HPDE6-E6E7 (cell line): ENCODE measurements around the gene LSM7.

Experiments used
- DNase-seq: peaks from one replicate; pipeline ENCODE4 v3.0.0; 2011; ENCODE audit warnings: missing footprints; ENCODE audit errors: extremely low spot score

The LSM7 gene

GRCh38 chr19:2328401-2329148 lies at the start of gene LSM7, which contains the start of gene SPPL2B:
TSS of gene LSM7 (minus strand) at chr19:2328586. CDS start at chr19:2328566, 20 bp downstream.
TSS of gene SPPL2B (plus strand) at chr19:2328684. CDS start at chr19:2328710, 26 bp downstream.
- peak; percentile 95 for DNase-seq

GRCh38 chr19:2376784-2377519 lies 48.6 kb upstream of the LSM7 start:
- no peak for DNase-seq

GRCh38 chr19:2375353-2376121 lies 47.2 kb upstream of the LSM7 start:
- no peak for DNase-seq

- no peak for DNase-seq
Observed at GRCh38 chr19:2374808-2375207, 46.4 kb upstream of the LSM7 start.

- no peak for DNase-seq
Observed at GRCh38 chr19:2372076-2372612, 43.8 kb upstream of the LSM7 start.

GRCh38 chr19:2371656-2372055 lies 43.3 kb upstream of the LSM7 start:
- DNase-seq = no peak

GRCh38 chr19:2365201-2365970 lies 37.0 kb upstream of the LSM7 start:
- DNase-seq = no peak

- DNase-seq = no peak
Observed at GRCh38 chr19:2363419-2363818, 35.0 kb upstream of the LSM7 start.

- no peak for DNase-seq
Observed at GRCh38 chr19:2362970-2363300, 34.5 kb upstream of the LSM7 start.

GRCh38 chr19:2362046-2362969 lies 33.9 kb upstream of the LSM7 start:
- no peak for DNase-seq

GRCh38 chr19:2361246-2362045 lies 33.1 kb upstream of the LSM7 start:
- DNase-seq = no peak

- no peak for DNase-seq
Observed at GRCh38 chr19:2360833-2361232, 32.4 kb upstream of the LSM7 start.

GRCh38 chr19:2359992-2360685 lies 31.8 kb upstream of the LSM7 start, which contains the start of gene TMPRSS9:
TSS of gene TMPRSS9 (plus strand) at chr19:2360265. CDS start at chr19:2389786, 29,521 bp downstream.
- no peak for DNase-seq

- DNase-seq = no peak
Observed at GRCh38 chr19:2358548-2359173, 30.3 kb upstream of the LSM7 start.

GRCh38 chr19:2357279-2358206 lies 29.2 kb upstream of the LSM7 start:
- DNase-seq = no peak

GRCh38 chr19:2356036-2356646 lies 27.8 kb upstream of the LSM7 start:
- DNase-seq = no peak
